ENCODE measurements around the gene FBXW5.

FBXW5 gene, protein sequence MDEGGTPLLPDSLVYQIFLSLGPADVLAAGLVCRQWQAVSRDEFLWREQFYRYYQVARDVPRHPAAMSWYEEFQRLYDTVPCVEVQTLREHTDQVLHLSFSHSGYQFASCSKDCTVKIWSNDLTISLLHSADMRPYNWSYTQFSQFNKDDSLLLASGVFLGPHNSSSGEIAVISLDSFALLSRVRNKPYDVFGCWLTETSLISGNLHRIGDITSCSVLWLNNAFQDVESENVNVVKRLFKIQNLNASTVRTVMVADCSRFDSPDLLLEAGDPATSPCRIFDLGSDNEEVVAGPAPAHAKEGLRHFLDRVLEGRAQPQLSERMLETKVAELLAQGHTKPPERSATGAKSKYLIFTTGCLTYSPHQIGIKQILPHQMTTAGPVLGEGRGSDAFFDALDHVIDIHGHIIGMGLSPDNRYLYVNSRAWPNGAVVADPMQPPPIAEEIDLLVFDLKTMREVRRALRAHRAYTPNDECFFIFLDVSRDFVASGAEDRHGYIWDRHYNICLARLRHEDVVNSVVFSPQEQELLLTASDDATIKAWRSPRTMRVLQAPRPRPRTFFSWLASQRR

DNA sequence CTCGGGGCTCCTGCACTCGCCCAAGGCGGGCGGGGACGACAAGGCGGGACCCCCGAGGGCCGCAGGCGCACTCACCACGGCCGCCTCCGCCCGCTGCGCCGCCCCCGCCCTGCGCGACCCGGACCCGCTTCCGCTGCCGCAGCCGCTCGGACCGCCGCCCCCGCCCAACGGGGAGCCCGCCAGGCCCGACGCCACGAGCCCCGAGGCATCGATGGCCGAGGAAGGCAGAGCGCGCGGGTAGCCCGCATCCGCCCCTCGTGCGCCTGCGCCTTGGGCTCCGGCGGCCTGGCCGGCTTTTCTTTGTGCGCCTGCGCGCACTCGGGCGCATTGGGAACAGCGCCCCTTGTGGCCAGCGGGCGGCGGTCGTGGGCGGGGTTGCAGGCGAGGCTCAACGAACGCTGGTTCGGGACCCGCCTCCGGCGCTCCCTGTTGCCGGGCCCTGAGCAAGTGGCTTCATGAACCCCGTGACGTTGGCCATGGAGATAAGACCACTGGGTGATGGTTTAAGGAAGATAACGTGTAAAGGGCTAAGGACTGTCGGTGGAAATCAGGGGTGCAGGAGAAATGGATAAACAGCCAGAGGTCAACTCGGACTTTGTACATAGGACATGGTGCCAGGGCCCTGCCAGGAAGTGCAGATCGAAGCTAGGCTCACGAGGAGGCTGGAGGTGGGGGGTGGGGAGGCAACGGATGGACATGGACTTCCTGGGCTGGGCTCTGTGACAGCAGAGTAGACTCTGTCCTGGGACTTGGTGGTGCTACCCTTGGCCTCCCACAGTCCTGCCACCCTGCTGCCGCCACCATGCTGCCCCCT lies at the start of gene FBXW5, which contains the start of gene C8G:
FBXW5 (minus strand) TSS at position 220 of the 814 bp plus-strand sequence. CDS start 655 bp downstream, outside the sequence.
C8G (plus strand) TSS at position 725 of the 814 bp plus-strand sequence; CDS start at position 803, 78 bp downstream.
- peak; percentile 99 for DNase-seq

DNA sequence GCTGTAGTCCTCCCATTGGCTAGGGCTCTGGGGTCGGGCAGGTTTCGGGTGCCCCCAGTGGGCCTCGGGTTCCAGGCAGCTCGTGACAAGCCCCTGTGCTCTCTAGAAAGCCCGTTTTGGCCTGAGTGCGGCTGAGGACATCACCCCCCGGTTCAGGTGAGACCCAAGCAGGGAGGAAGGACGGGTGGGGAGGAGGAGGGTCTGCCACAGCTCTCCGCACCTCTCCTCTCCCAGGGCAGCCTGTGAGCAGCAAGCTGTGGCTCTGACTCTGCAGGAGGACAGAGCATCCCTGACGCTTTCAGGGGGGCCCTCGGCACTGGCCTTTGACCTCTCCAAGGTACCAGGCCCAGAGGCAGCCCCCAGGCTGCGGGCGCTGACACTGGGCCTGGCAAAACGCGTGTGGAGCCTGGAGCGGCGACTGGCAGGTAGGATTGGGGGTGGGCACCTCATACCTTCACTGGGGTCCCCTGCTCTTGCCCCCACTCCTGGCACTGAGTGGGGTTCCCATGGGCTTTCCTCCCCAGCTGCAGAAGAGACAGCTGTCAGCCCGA lies 48.4 kb upstream of the FBXW5 start:
- DNase-seq = no peak

- DNase-seq = peak; percentile 97
These were observed 47.7 kb upstream of the FBXW5 start, which contains the start of gene PAXX for GRCh38 chr9:136991993-136992818. Gene PAXX (plus strand): TSS chr9:136992422. CDS start chr9:136992444, 22 bp downstream.

DNA sequence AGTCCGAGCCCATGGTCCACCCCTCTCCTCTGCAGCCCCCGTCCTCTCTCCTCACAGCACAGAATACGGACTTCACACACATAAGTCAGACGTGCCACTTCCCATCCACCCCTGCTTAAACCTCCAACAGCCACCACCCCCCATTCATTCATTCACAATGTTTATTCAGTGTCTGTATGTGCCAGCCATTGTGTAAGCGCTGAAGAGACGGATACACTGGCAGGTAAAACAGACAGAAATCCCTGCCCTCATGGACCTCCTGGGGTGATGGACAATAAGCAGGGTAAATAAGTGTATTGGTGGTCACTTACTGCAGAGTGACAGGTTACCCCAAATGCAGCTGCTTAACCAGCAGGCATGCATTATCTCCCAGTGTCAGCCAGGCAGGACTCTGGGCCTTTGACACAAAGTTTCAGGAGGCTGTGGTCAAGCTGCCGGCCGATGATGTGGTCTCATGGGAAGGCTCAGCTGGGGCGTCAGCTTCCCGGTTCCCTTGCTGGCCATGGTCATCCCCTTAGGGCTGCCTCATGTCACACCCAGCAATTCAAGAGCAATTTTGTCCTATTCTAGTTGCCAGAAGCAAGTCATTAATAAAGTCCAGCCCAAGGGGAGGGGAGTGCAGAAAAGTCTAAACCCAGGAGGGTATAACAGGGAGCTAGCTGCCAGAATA lies 45.8 kb upstream of the FBXW5 start:
- no peak for DNase-seq

DNA sequence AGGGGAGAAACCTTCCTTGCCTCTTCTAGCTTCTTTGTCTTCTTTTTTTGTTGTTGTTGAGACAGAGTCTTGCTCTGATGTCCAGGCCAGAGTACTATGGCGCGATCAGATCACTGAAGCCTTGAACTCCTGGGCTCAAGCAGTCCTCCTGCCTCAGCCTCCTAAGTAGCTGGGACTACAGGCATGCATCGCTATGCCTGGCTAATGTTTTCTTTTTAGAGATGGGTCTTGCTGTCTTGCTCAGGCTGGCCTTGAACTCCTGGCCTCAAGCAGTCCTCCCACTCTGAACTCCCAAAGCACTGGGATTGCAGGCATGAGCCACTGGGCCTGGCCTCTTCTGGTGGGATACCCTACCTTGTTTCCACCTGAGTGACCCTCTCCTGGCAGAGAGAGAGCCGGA lies 44.3 kb upstream of the FBXW5 start:
- no peak for DNase-seq

- no peak for DNase-seq
These were observed 41.3 kb upstream of the FBXW5 start for GRCh38 chr9:136985853-136986252.

DNA sequence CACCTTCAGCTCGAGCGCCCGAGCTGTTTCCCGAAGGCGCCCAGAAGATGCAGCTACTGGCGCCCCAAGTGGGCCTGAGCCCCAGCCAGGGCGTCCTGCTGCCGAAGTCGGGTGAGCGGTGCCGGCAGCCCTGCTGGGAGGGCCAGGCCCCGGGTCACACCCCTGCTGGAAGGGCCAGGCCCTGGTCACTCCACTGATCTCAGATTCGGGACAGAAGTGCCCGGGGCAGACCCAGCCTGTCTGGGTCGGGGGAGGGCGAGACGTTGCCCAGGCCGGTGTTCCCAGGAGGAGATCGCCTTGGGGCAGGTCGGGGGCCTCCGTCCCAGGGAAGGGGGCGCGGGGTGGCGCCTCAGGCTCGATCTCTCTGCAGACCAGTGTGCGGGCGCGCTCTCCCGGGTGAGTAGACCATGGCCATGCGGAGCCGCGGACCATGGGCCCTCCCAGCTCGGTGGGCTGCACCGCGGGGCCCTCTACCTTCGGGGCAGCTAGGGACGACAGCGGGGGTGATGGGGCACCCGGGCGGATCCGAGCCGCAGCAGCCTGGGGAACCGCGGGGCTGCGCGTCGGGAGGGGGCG lies 40.6 kb upstream of the FBXW5 start:
- no peak for DNase-seq

DNA sequence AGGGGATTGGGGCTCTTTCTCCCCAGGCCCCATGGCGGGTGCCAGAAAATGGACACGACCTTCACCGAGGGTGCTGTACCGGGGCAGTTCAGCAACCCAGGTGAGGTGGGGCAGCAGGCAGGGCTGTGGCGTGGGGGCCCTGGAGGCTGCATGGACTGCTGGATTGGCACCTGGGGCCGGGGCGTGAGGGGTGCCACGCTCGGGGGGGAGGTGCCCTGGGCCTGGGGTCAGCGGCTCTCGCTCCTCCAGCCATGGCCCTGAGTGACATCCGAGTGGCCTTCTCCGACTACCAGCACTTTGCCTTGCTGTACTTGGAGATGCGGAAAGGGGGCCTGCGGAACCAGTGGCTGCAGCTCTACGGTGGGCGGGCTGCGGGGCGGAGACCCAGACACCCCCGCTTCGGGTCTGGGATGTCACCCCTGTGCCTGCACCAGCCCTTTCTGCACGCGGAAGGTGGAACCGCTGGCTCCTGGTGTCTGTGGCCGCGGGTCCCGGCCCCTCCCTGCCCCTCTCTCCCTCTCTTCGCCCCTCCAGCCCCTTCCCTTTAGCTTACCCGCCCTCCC lies 40.0 kb upstream of the FBXW5 start:
- no peak for DNase-seq

DNA sequence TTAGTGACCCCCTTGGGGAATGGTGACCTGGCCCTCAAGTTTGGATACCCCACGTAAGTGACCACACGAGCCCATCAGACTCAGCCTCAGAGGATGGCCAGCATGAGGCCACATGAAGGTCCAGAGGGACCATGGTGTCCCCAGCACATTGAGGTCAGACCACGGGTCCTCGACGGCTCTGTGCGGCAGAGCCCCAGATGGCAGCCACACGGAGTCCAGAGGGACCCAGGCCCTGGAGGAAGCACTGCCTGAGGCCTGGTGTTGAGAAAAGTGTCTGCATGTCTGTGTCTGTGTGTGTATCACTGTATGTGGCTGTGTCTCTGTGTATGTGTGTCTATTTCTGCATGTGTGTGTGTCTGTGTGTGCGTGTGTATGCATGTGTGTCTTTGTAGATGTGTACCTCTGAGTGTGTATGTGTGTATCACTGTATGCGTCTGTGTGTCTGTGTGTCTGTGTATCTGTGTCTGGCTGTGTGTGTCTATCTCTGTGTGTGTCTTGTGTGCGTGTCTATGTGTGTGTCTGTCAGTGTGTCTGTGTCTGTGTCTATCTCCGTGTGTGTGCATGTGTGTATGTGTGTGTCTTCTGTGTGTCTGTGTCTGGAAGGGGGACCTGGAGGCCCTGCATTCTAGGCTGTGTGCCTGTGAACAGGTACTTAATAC lies 39.2 kb upstream of the FBXW5 start:
- DNase-seq = no peak

DNA sequence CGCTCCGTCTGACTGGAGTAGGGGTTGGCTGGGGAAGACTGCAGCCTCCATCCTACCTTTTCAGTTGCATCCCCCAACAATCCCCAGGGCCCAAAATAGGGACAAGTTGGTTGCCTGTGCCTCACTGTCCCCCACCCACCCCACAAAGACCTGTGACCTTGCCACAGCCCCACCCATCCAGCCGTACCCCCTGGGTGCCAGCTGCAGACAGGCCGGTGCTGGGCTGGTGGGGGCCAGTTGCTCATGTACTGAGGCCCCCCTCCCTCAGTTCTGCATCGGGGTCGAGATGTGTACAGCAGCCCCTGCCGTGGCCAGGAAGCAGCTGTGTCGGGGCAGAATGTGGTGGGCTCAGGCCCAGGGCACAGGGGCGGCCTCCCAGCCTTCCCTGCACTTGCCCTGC lies 38.6 kb upstream of the FBXW5 start:
- no peak for DNase-seq

GRCh38 chr9:136982232-136983051 lies 37.9 kb upstream of the FBXW5 start, which contains the start of gene LCNL1:
Gene LCNL1 (plus strand): TSS chr9:136982993. CDS start chr9:136983587, 594 bp downstream.
- DNase-seq = no peak

GRCh38 chr9:136981588-136982231 lies 37.2 kb upstream of the FBXW5 start:
- DNase-seq = no peak

- DNase-seq = no peak
These were observed 36.3 kb upstream of the FBXW5 start for GRCh38 chr9:136980669-136981478.

- no peak for DNase-seq
These were observed 35.4 kb upstream of the FBXW5 start for GRCh38 chr9:136979769-136980587.

DNA sequence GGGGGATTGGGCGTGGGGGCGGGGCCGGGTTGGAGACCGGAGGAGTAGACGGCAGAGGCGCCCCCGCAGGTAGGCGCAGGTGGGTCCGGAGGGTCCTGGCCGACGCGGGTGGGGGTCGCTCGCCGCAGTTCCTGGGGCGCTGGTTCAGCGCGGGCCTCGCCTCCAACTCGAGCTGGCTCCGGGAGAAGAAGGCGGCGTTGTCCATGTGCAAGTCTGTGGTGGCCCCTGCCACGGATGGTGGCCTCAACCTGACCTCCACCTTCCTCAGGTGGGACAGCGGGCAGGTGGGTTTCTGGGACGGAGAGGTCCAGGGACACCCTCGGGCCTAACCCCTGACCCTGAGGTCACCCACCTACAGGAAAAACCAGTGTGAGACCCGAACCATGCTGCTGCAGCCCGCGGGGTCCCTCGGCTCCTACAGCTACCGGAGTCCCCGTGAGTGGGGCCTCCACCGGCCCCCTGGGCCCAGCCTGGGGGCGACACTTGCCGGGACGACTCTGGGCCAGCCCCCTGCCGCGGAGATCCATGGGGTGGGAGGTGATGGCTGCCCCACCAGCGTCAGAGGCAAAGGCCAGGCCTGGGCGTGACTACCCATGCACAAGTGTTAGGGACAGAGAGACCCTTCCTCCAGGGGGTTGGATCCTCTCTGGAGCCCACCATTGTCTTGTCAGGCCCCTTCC lies 34.5 kb upstream of the FBXW5 start:
- DNase-seq = no peak
